Esophagus squamous epithelium (tissue), 4 donors: ENCODE data around the gene CLDN12.

Experiments used
- CTCF ChIP-seq, 6 experiments: fragments of 450-650 bp in 4 of 6; fragments of 200-600 bp in 2 of 6; sonication (generic) in 2 of 6; IDR thresholded peaks; one replicate each; pipeline ENCODE4 v1.5.1; 2016 to 2019; ENCODE audit warnings: antibody characterized with exemption in 6 of 6, mild to moderate bottlenecking in 4 of 6, moderate library complexity in 4 of 6
- POLR2A ChIP-seq, 4 donors: fragments of 450-650 bp; IDR thresholded peaks; one replicate each; pipeline ENCODE4 v1.6.1; 2017; ENCODE audit warnings: antibody characterized with exemption in 4 of 4, mild to moderate bottlenecking in 4 of 4, moderate library complexity in 3 of 4

GRCh38 chr7:90403174-90404113 is at the start of gene CLDN12:
- TF ChIP-seq CTCF (IDR thresholded peaks at IDR 0.05) (peak in 2 of 6 experiments; percentile 4 to 17), POLR2A (IDR thresholded peaks at IDR 0.05) (peak in 2 of 4 donors; percentile 30 to 64)
